Kidney (tissue), 22 donors: Measurements from ENCODE around the gene TMIGD1. TPM values are rescaled to one million over a fixed set of nuclear protein-coding genes. Genes with fewer than 3 reads are reported as not detected.

Source experiments
- DNase-seq, 5 donors: peaks; one replicate each; pipeline ENCODE4 v3.0.0-alpha.2; 2013 to 2020
- FAIRE-seq: peaks from 2 replicates; lab custom pipeline; 2012; peaks lifted over from hg19 to GRCh38; lab: Jason Lieb, UNC
- H3K27ac ChIP-seq, 2 donors: one replicate each; pipeline ENCODE4 v1.7.0; 2013; ENCODE audit warnings: low read depth in 2 of 2, low read length in 2 of 2, inconsistent platforms in 1 of 2
- H3K27me3 ChIP-seq: one replicate; pipeline ENCODE4 v1.7.1; 2013; ENCODE audit warnings: low read length, inconsistent platforms; ENCODE audit not compliant: control insufficient read depth, insufficient read depth
- H3K36me3 ChIP-seq, 3 donors: one replicate each; pipeline versions ENCODE4 v1.7.0 to v1.7.1; 2013; ENCODE audit warnings: low read length in 3 of 3, control low read depth in 1 of 3, inconsistent platforms in 1 of 3; ENCODE audit not compliant: insufficient read depth in 3 of 3, control insufficient read depth in 2 of 3
- H3K4me1 ChIP-seq, 3 donors: one replicate each; pipeline versions ENCODE4 v1.7.0 to v1.7.1; 2013; ENCODE audit warnings: low read length in 3 of 3, inconsistent platforms in 1 of 3, low read depth in 1 of 3; ENCODE audit not compliant: control insufficient read depth in 2 of 3, insufficient read depth in 2 of 3
- H3K4me3 ChIP-seq, 3 donors: one replicate each; pipeline versions ENCODE4 v1.7.0 to v1.8.1; 2013; ENCODE audit warnings: low read length in 3 of 3, control low read depth in 1 of 3, inconsistent platforms in 1 of 3
- H3K9ac ChIP-seq, 3 donors: one replicate each; pipeline versions ENCODE4 v1.7.0 to v1.7.1; 2013; ENCODE audit warnings: low read length in 3 of 3, control low read depth in 1 of 3, inconsistent platforms in 1 of 3
- H3K9me3 ChIP-seq, 3 donors: one replicate each; pipeline versions ENCODE4 v1.7.0 to v1.7.1; 2013; ENCODE audit warnings: low read length in 3 of 3, control low read depth in 1 of 3, inconsistent platforms in 1 of 3; ENCODE audit not compliant: control insufficient read depth in 2 of 3, insufficient read depth in 1 of 3
- CTCF ChIP-seq: IDR thresholded peaks from 3 replicates; pipeline ENCODE4 v1.5.1; 2012; ENCODE audit warnings: mild to moderate bottlenecking, moderate library complexity, borderline replicate concordance; ENCODE audit not compliant: insufficient read depth; ENCODE audit errors: extremely low read depth
- intact Hi-C: fragments of 100-400 bp; cut with DNase I; formaldehyde crosslinking; loops from one replicate; pipeline ENCODE4 v1.11.1; 2022
- long read RNA-seq, 10 donors: library from polyadenylated mRNA in 1 of 10; unstranded in 1 of 10; transcript quantifications; one replicate each; pipeline ENCODE4 v2.0.0 and lab custom pipeline, GENCODE V29; 2021 to 2026
- polyA plus RNA-seq: library from polyadenylated mRNA; stranded (reverse); fragments of 350-450 nt; fragmentation: Illumina TruSeq; extraction: RNeasy Lipid Tissue Mini Kit (QIAGEN cat#74804); gene quantifications from one replicate; pipeline ENCODE4 v1.2.3, GENCODE V29; 2014; ENCODE audit warnings: low read depth, low replicate concordance; ENCODE audit not compliant: insufficient read depth
- total RNA-seq: library from RNA; stranded (reverse); fragmentation: NEBNext Ultra II Directional; extraction: Animal tissue kit (Norgen Biotek cat#: 25700); gene quantifications from one replicate; pipeline ENCODE4 v1.2.1, GENCODE V29; 2021
- donor health status: control.
- donor health status: control.
- donor health status: control.
- donor health status: control.
- donor health status: control.
- donor health status: DM: yes; HTN: yes; CAD: no.
- donor health status: Normal renal cell carcinoma (clear cell type).

Gene TMIGD1
- total RNA-seq = not detected
- polyA plus RNA-seq = 0.90 TPM
- long read RNA-seq, donor 1 = 0 reads
- long read RNA-seq, donor 2 = 0 reads
- long read RNA-seq, donor 3 = 0 reads
- long read RNA-seq, donor 4 = 0 reads
- long read RNA-seq, donor 5 = 0 reads
- long read RNA-seq, donor 6 = 0 reads
- long read RNA-seq, donor 7 = 0 reads
- long read RNA-seq, donor 8 = 0 reads
- long read RNA-seq, donor 9 = 0 reads
- long read RNA-seq, donor 10 = 0 reads

- Histone ChIP-seq H3K9ac (no peak within 1 kb of the TSS), H3K9me3 (no peaks in the 10 kb centered on the region), H3K27me3 (no peaks in the 10 kb centered on the region), H3K4me1 (peaks cover 0 to 14% (median 4%) of the 10 kb centered on the region in 3 donors), H3K4me3 (no peak within 1 kb of the TSS), H3K27ac (peak within 1 kb of the TSS; percentile 49 to 63), H3K36me3 (no peaks in the 10 kb centered on the region)
- no peak for TF ChIP-seq CTCF
- intact Hi-C loops = no loop called here
- no peak for FAIRE-seq
- DNase-seq = no peak
Measured at GRCh38 chr17:30333503-30334360, at the start of gene TMIGD1. TMIGD1 (minus strand) TSS chr17:30334057; CDS start chr17:30332133, 1,924 bp downstream.

- FAIRE-seq (no peak), DNase-seq (no peak)
- Histone ChIP-seq H3K4me1 (peaks cover 0 to 11% (median 4%) of the 10 kb centered on the region in 3 donors), H3K27ac (no peak overlapping the region), H3K4me3 (no peak overlapping the region), H3K27me3 (no peaks in the 10 kb centered on the region), H3K9ac (no peak overlapping the region), H3K36me3 (peaks cover 0 to 7% (median 5%) of the 10 kb centered on the region in 3 donors), H3K9me3 (no peaks in the 10 kb centered on the region)
- intact Hi-C loops = no loop called here
- no peak for TF ChIP-seq CTCF
Measured at GRCh38 chr17:30382345-30382744, 48.5 kb upstream of the TMIGD1 start.

GRCh38 chr17:30381340-30381659 lies 47.4 kb upstream of the TMIGD1 start:
- Histone ChIP-seq H3K27me3 (no peaks in the 10 kb centered on the region), H3K4me3 (peak overlapping the region in 2 of 3 donors; percentile 46 to 90), H3K36me3 (peaks cover 0 to 7% (median 5%) of the 10 kb centered on the region in 3 donors), H3K9ac (peak overlapping the region in 1 of 3 donors; percentile 0), H3K27ac (no peak overlapping the region), H3K9me3 (no peaks in the 10 kb centered on the region), H3K4me1 (peaks cover 4 to 11% (median 10%) of the 10 kb centered on the region in 3 donors)
- FAIRE-seq = no peak
- intact Hi-C loops = no loop called here
- DNase-seq = no peak
- no peak for TF ChIP-seq CTCF
